Esophagus squamous epithelium (tissue), 4 donors: ENCODE data around the gene SGPP1.

ENCODE experiments used
- CTCF ChIP-seq, 6 experiments: fragments of 450-650 bp in 4 of 6; fragments of 200-600 bp in 2 of 6; sonication (generic) in 2 of 6; IDR thresholded peaks; one replicate each; pipeline ENCODE4 v1.5.1; 2016 to 2019; ENCODE audit warnings: antibody characterized with exemption in 6 of 6, mild to moderate bottlenecking in 4 of 6, moderate library complexity in 4 of 6
- POLR2A ChIP-seq, 4 donors: fragments of 450-650 bp; IDR thresholded peaks; one replicate each; pipeline ENCODE4 v1.6.1; 2017; ENCODE audit warnings: antibody characterized with exemption in 4 of 4, mild to moderate bottlenecking in 4 of 4, moderate library complexity in 3 of 4

- TF ChIP-seq CTCF (IDR thresholded peaks at IDR 0.05) (no peak), POLR2A (IDR thresholded peaks at IDR 0.05) (no peak)
Observed at GRCh38 chr14:63654346-63654745, 73.5 kb downstream of the SGPP1 start.
